Endodermal cell (in vitro differentiated cells): ENCODE measurements around the gene NENF. TPM values are rescaled to one million over a fixed set of nuclear protein-coding genes. Genes with fewer than 3 reads are reported as not detected.

Source experiments
- DNase-seq: peaks from one replicate; pipeline ENCODE4 v3.0.0-alpha.2; 2017
- H3K27ac ChIP-seq: 2 replicates; pipeline ENCODE4 v1.5.1; 2013; ENCODE audit warnings: mild to moderate bottlenecking, low read depth, low read length, moderate library complexity
- H3K27me3 ChIP-seq: 2 replicates; pipeline ENCODE4 v1.6.1; 2013; ENCODE audit warnings: mild to moderate bottlenecking, low read length, moderate library complexity; ENCODE audit not compliant: insufficient read depth, control insufficient read depth, poor library complexity, severe bottlenecking
- H3K36me3 ChIP-seq: 2 replicates; pipeline ENCODE4 v1.7.0; 2013; ENCODE audit warnings: mild to moderate bottlenecking, low read length, moderate library complexity; ENCODE audit not compliant: control insufficient read depth, insufficient read depth
- H3K4me1 ChIP-seq: one replicate; pipeline ENCODE4 v1.7.0; 2013; ENCODE audit warnings: low read length; ENCODE audit not compliant: control insufficient read depth, insufficient read depth
- H3K4me3 ChIP-seq: 2 replicates; pipeline ENCODE4 v1.5.1; 2013; ENCODE audit warnings: mild to moderate bottlenecking, low read length, moderate library complexity
- H3K9ac ChIP-seq: 2 replicates; pipeline ENCODE4 v1.6.1; 2013; ENCODE audit warnings: mild to moderate bottlenecking, low read length, moderate library complexity; ENCODE audit not compliant: poor library complexity, severe bottlenecking; ENCODE audit errors: extremely low read depth
- H3K9me3 ChIP-seq: 2 replicates; pipeline ENCODE4 v1.6.1; 2013; ENCODE audit warnings: mild to moderate bottlenecking, low read length, moderate library complexity; ENCODE audit not compliant: control insufficient read depth
- H3K27ac Mint-ChIP-seq: 2 replicates; pipeline ENCODE4 v1.8.0; 2020; ENCODE audit warnings: mixed read lengths
- H3K27me3 Mint-ChIP-seq: 2 replicates; pipeline ENCODE4 v1.8.0; 2021; ENCODE audit warnings: mild to moderate bottlenecking, mixed read lengths; ENCODE audit not compliant: insufficient read depth
- H3K36me3 Mint-ChIP-seq: 2 replicates; pipeline ENCODE4 v1.8.0; 2020; ENCODE audit warnings: low read depth, mixed read lengths
- H3K4me1 Mint-ChIP-seq: 2 replicates; pipeline ENCODE4 v1.8.0; 2020; ENCODE audit warnings: mixed read lengths
- H3K4me3 Mint-ChIP-seq: 2 replicates; pipeline ENCODE4 v1.8.0; 2020; ENCODE audit warnings: mild to moderate bottlenecking, moderate library complexity, mixed read lengths
- H3K9me3 Mint-ChIP-seq: 2 replicates; pipeline ENCODE4 v1.8.0; 2020; ENCODE audit warnings: mild to moderate bottlenecking, mixed read lengths
- CTCF ChIP-seq: fragments of 200-600 bp; sonication (generic); conservative IDR thresholded peaks from 2 replicates; pipeline ENCODE4 v1.5.0; 2021; ENCODE audit warnings: antibody characterized with exemption, mild to moderate bottlenecking
- WGBS, 2 experiments: methylation state at CpG; one replicate each; pipeline versions ENCODE4 v1.1.5 to v1.1.7; 2013; ENCODE audit warnings: missing lambda C conversion rate in 2 of 2, mixed read lengths in 1 of 2; ENCODE audit not compliant: insufficient coverage in 1 of 2, insufficient read length in 1 of 2; 5-methylcytosine and 5-hydroxymethylcytosine counted together
- total RNA-seq, 2 donors: library from RNA; stranded (reverse); fragmentation: NEBNext Ultra II Directional in 1 of 2; extraction: Animal tissue kit (Norgen Biotek cat#: 25700) in 1 of 2; gene quantifications; 2 replicates in 1 of 2; 3 replicates in 1 of 2; pipeline ENCODE4 v1.2.1, GENCODE V29; 2021

Gene NENF
- total RNA-seq, 2 donors from 2014 or later, result 27.0 to 35.3 TPM

GRCh38 chr1:212452323-212453155, 19.8 kb downstream of the NENF start:
- H3K27ac Mint-ChIP-seq, result no peak overlapping the region
- Histone ChIP-seq H3K36me3 (no peaks in the 10 kb centered on the region), H3K4me3 (no peak overlapping the region), H3K9me3 (no peaks in the 10 kb centered on the region), H3K27me3 (no peaks in the 10 kb centered on the region), H3K9ac (no peak overlapping the region), H3K4me1 (no peaks in the 10 kb centered on the region), H3K27ac (no peak overlapping the region)
- no peaks in the 10 kb centered on the region for H3K27me3 Mint-ChIP-seq
- H3K4me3 Mint-ChIP-seq, result no peak overlapping the region
- no peak for DNase-seq
- WGBS, 2 experiments, result 89 to 93% methylated on average over 6 to 15 of the region's 15 CpGs
- no peaks in the 10 kb centered on the region for H3K9me3 Mint-ChIP-seq
- TF ChIP-seq CTCF, result no peak
- no peaks in the 10 kb centered on the region for H3K4me1 Mint-ChIP-seq
- H3K36me3 Mint-ChIP-seq, result no peaks in the 10 kb centered on the region

GRCh38 chr1:212453156-212453857, 20.6 kb downstream of the NENF start:
- WGBS, 2 experiments, result 79 to 94% methylated on average over 6 to 12 of the region's 12 CpGs

GRCh38 chr1:212454741-212455140, 22.0 kb downstream of the NENF start:
- Mint-ChIP-seq H3K36me3 (no peaks in the 10 kb centered on the region), H3K4me3 (no peak overlapping the region), H3K9me3 (peaks cover 11% of the 10 kb centered on the region), H3K4me1 (peaks cover 1% of the 10 kb centered on the region), H3K27ac (no peak overlapping the region), H3K27me3 (peaks cover 4% of the 10 kb centered on the region)
- Histone ChIP-seq H3K9ac (no peak overlapping the region), H3K4me1 (no peaks in the 10 kb centered on the region), H3K4me3 (no peak overlapping the region), H3K36me3 (no peaks in the 10 kb centered on the region), H3K9me3 (peaks cover 8% of the 10 kb centered on the region), H3K27ac (no peak overlapping the region), H3K27me3 (no peaks in the 10 kb centered on the region)
- no peak for TF ChIP-seq CTCF
- no peak for DNase-seq
- WGBS, 2 experiments, result 90 to 100% methylated on average over 3 of the region's 3 CpGs

More at GRCh38 chr1:212453156-212453857, 20.6 kb downstream of the NENF start:
- peaks cover 4% of the 10 kb centered on the region for H3K9me3 ChIP-seq
- Mint-ChIP-seq H3K27ac (no peak overlapping the region), H3K4me3 (no peak overlapping the region), H3K4me1 (peaks cover 1% of the 10 kb centered on the region), H3K9me3 (peaks cover 4% of the 10 kb centered on the region), H3K36me3 (no peaks in the 10 kb centered on the region), H3K27me3 (no peaks in the 10 kb centered on the region)
- H3K4me1 ChIP-seq, result no peaks in the 10 kb centered on the region
- H3K27ac ChIP-seq, result no peak overlapping the region
- H3K9ac ChIP-seq, result no peak overlapping the region
- H3K4me3 ChIP-seq, result no peak overlapping the region
- no peaks in the 10 kb centered on the region for H3K36me3 ChIP-seq
- H3K27me3 ChIP-seq, result no peaks in the 10 kb centered on the region
- no peak for DNase-seq
- no peak for TF ChIP-seq CTCF
